ENCODE results near the gene TCF4.
A peak's percentile ranks its signal among the peaks of the same experiment; 100 is the strongest.

The TCF4 gene

DNA sequence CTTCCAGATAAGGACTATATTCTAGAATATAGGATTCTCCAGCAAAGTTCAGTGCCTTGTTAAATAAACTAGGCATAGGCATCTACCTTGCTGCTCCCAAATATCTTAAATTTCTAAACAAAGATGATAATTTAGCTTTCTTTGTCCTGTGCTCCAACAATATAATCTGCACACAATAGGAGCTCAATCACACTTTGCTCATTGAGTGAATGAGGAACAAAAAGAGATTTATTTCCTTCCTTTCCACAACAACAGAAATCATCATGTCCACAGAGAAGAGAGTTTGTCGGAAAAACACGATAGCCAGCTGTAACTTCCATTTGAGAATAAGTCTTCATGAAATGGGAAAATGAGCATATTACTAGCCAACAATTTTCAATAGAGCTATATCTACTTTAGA is 256.7 kb downstream of the TCF4 start:
- no peak for FAIRE-seq
- TF ChIP-seq TAF1 (IDR thresholded peaks at IDR 0.05; ENCODE audit: low read depth, low read length): no peak
- no peak for DNase-seq (ENCODE audit: insufficient read length, low spot score)

DNA sequence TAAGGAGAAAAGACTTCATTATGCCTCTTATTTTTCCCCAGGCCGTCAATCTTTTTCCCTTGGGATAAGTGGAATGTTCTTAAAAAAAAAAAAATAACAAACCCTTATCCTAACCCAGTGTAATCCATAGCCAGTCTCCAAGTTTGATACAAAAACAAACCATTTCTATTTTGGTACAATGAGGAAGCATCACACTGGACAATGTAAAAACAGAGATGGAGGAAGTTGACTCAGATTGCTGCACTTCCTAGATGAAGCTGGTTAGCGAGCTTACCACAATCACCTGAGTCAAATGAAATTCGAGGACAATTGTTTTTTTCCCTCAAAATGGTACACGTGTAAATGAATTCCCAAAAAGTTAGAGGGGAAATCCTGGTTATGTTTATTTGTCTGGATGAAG is 259.7 kb downstream of the TCF4 start:
- TF ChIP-seq PAX5 (IDR thresholded peaks at IDR 0.05; ENCODE audit: insufficient read depth, low read length, severe bottlenecking) (no peak), SPI1 (IDR thresholded peaks at IDR 0.05; ENCODE audit: low read depth, low read length) (peak; percentile 30; the same call in 1 of the 2 replicates)
- FAIRE-seq: peak; percentile 85
- no peak for DNase-seq (ENCODE audit: insufficient read length, low spot score)

DNA sequence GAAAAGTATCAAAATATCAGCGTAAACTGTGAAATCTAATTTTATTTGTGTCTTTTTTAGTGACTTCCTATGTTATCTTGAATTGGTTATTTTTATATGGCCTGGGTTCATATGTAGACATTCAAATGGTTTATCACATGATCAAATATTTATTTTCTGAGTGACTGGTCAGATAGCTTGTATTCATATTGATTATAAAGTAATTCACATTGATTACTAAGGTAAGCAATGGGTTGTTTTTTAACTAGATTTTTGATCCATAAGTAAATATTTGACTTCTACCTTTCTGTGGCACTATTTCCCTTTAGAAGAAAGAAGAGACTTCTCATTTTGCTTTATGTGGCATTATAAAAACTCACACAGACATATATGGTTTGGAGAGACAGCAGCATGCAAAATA is 260.5 kb downstream of the TCF4 start:
- no peak for TF ChIP-seq PAX5 (IDR thresholded peaks at IDR 0.05; ENCODE audit: insufficient read depth, low read length, severe bottlenecking)
- TF ChIP-seq POU2F2 (IDR thresholded peaks at IDR 0.05; ENCODE audit: low read depth, low read length): no peak
- DNase-seq (ENCODE audit: insufficient read length, low spot score): no peak
- FAIRE-seq: no peak

DNA sequence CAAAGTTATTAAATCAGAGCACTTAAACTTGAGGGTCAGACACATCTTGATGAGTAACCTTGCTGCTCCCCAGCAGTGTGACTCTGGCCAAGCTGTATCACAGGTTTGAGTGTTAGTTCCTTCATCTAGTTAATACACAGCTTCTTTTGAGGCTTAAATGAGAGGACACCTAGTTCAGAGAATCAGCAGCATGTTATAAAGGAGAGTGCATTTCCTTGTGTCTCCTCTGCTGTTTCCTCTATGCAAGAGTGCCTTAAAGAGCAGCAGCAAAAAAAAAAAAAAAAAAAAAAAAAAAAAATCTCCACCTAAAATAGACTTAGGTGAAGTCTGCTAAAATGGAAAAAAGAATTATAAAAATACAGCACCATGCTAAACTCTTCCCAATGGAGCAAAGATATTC is 261.9 kb downstream of the TCF4 start:
- no peak for TF ChIP-seq PAX5 (IDR thresholded peaks at IDR 0.05; ENCODE audit: insufficient read depth, low read length, severe bottlenecking)
- DNase-seq (ENCODE audit: insufficient read length, low spot score) (no peak), FAIRE-seq (peak; percentile 67)

DNA sequence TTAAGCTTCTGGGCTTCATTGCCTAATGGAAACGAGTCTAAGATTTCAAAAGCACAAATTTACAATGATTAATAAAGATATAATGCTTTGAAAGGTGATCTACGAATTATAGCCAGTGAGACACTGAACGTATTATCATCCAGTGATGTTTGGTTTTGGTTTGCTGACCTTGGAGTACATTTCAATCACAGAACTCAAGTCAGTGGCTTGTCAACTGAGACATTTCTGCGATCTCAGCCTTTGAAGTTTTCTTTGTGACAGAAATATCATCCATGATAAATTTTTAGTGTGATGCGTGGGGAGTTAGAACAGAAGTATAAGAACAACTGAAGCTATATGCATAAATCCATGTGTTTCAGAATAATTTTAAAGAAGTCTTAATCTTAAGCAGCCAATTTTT is 263.8 kb downstream of the TCF4 start:
- TF ChIP-seq TAF1 (IDR thresholded peaks at IDR 0.05; ENCODE audit: low read depth, low read length) (no peak), POU2F2 (IDR thresholded peaks at IDR 0.05; ENCODE audit: low read depth, low read length) (no peak), POLR2AphosphoS5 (IDR thresholded peaks at IDR 0.05; ENCODE audit: low read depth, low read length) (no peak), POLR2A (IDR thresholded peaks at IDR 0.05; ENCODE audit: low read depth, low read length) (no peak), PAX5 (IDR thresholded peaks at IDR 0.05; ENCODE audit: insufficient read depth, low read length, severe bottlenecking) (no peak), SPI1 (IDR thresholded peaks at IDR 0.05; ENCODE audit: low read depth, low read length) (no peak)
- FAIRE-seq (no peak), DNase-seq (ENCODE audit: insufficient read length, low spot score) (no peak)

DNA sequence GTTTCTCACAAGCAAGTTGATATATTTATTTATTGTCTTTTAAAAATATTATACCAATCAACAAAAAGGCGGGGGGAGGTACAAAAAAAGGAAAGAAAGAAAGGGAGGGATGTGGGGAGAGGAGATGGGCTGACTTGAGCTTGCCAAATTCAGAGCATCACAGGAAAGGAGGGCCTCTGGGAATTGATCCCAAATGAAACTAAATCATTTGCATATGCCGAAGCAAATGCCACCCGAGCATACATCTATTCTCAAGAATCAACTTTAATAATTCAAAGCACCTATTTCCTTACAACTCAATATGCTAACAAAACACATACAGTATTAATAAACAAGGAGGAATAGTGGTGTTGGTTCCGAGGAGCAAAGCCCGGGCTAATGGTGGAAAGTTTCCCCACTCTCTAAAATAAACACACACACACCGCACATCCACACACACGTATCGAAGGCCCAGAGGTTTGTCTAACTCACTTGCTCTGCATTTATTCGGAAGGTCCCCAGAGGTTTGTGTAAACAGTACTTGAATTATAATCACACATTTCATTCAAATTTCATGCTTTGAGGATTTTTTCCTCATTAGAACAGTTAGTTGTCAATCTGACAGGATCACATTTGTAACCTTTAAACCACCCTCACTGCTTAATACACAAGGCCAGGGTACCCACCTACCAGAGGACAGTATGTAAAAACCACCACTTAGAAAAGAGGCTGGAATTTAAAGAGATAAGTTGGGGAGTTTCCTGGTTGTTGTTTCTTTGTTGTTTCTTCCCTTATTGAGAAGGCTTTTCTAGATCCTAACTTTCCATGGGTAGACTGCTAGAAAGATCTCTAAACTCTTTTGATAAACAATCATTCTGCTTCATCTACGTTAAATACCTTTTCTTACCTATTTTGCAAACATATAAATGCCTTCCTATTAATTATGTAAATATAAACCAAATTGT is 264.7 kb downstream of the TCF4 start:
- DNase-seq (ENCODE audit: insufficient read length, low spot score) (no peak), FAIRE-seq (peak; percentile 84)
- TF ChIP-seq POU2F2 (IDR thresholded peaks at IDR 0.05; ENCODE audit: low read depth, low read length) (0 out of 2 replicates have a peak, but pooled peaks have one; percentile 41), SPI1 (IDR thresholded peaks at IDR 0.05; ENCODE audit: low read depth, low read length) (no peak)

DNA sequence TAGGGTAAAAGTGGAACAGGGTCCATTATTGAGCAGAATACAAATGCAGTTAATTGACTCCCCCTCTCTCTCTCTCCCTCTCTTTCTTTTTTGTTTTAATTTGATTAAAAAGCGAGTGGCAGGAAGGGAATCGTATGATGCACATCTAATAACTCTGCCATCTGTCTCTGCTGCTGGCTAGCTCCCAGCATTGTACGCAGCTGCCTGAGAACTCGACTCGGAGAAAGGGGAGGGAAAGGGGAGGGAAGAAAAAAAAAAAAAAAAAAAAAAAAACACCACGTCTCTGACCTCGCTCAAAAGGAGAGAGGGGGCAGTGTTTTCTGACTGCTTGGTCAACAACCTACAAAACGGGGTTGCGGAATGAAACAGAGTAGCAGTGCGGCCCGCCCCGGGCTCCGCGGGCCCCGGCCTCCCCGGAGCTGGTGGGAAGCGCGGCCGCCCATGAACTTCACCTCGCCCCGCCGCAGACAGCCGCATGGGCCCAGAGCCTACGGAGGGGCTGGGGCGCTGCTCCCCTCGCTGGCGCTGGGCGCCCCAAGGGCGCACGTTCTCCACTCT is 265.7 kb downstream of the TCF4 start:
- TF ChIP-seq POLR2A (IDR thresholded peaks at IDR 0.05; ENCODE audit: low read depth, low read length) (peak; percentile 72), POU2F2 (IDR thresholded peaks at IDR 0.05; ENCODE audit: low read depth, low read length) (peak; percentile 54; the same call in 1 of the 2 replicates), PAX5 (IDR thresholded peaks at IDR 0.05; ENCODE audit: insufficient read depth, low read length, severe bottlenecking) (peak; percentile 19), SPI1 (IDR thresholded peaks at IDR 0.05; ENCODE audit: low read depth, low read length) (no peak), POLR2AphosphoS5 (IDR thresholded peaks at IDR 0.05; ENCODE audit: low read depth, low read length) (peak; percentile 67), TAF1 (IDR thresholded peaks at IDR 0.05; ENCODE audit: low read depth, low read length) (peak; percentile 75; the same call in 1 of the 2 replicates)
- DNase-seq (ENCODE audit: insufficient read length, low spot score) (no peak), FAIRE-seq (peak; percentile 78)

DNA sequence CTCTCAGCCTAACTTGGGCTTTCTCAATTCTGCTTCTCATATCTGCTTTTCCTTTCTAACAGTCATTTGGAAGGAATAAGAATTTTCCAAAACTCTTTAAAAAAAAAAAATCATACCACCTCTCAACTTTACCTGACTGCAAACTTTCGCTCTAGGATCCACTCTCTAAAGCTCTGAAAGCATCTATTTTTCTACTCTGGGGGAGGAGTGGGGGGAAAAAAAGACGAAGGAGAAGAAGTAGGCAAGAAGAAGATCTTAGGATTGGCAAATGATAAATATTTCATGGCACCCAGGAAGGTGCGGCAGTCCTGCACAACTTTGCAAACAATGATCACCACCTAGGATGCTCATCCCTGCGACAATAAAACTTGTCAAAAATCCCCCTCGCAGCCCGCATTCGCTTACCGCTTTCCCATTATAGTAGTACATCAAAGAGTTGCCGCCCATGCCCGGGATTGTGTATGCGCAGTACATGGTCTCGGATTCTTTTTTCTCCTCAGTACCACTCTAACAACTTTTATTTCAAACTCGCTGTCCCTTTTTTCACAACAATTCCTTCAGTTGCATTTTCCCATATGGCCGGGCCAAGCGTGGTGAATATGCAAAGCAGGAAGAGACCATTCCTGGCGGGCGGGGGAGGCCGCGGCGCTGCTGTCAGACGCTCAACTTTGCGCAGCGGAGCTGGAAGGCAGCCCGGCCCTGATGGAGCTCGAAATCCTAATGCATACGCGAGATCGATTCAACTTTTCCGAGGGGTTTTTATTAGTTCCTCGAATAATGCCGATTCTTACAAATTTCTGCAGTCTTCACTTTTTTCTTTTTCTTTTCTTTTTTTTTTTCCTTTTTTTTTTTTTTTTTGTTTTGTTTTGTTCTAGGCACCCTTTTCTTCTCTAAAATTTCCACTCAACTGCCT is 266.5 kb downstream of the TCF4 start:
- FAIRE-seq (peak; percentile 98), DNase-seq (ENCODE audit: insufficient read length, low spot score) (no peak)
- no peak for TF ChIP-seq SPI1 (IDR thresholded peaks at IDR 0.05; ENCODE audit: low read depth, low read length)
- peak; percentile 69; the same call in 1 of the 2 replicates for TF ChIP-seq TAF1 (IDR thresholded peaks at IDR 0.05; ENCODE audit: low read depth, low read length)
- peak; percentile 67 for TF ChIP-seq POLR2A (IDR thresholded peaks at IDR 0.05; ENCODE audit: low read depth, low read length)
- TF ChIP-seq POU2F2 (IDR thresholded peaks at IDR 0.05; ENCODE audit: low read depth, low read length): peak; percentile 100
- no peak for TF ChIP-seq PAX5 (IDR thresholded peaks at IDR 0.05; ENCODE audit: insufficient read depth, low read length, severe bottlenecking)
- TF ChIP-seq POLR2AphosphoS5 (IDR thresholded peaks at IDR 0.05; ENCODE audit: low read depth, low read length): no peak

DNA sequence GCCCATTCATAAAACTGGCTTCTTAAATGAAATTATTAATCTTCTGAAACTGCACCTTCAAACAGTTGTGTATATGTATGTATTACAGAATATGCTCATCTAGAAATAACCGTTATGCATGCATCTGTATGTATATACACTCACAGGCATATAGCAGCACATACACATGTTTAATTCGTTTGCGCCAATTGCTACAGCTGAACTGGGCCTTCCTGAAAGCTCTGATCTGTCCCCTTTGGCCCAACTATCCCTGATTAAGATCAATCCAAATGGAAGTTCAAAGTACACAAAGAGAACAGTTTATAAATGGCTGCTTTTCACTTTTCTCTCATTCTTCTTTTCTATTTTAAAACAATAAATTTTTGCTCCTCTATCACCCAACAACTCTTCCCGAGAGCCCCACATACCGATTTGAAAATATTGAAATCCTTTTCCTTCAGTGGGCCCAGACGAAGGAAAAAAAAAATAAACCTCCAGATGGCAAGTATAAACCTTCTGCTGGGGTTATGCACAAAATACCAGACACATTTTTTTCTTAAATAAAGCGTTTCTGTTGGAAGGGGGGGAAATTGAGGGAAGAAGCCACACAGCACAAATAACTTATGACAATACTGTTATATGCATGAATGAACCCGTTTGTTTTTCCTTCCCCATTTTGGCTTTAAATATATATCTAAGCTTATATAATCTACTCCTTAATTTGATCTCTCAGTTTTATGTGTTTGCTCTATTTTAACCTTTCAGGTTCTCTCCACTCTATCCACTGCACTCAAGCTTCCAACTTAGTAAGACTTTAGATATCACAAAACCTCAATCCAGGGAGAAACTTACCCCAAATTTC is 267.3 kb downstream of the TCF4 start:
- FAIRE-seq (peak; percentile 85), DNase-seq (ENCODE audit: insufficient read length, low spot score) (no peak)
- no peak for TF ChIP-seq PAX5 (IDR thresholded peaks at IDR 0.05; ENCODE audit: insufficient read depth, low read length, severe bottlenecking)
- TF ChIP-seq POLR2AphosphoS5 (IDR thresholded peaks at IDR 0.05; ENCODE audit: low read depth, low read length): no peak
- TF ChIP-seq POU2F2 (IDR thresholded peaks at IDR 0.05; ENCODE audit: low read depth, low read length): no peak
- no peak for TF ChIP-seq TAF1 (IDR thresholded peaks at IDR 0.05; ENCODE audit: low read depth, low read length)
- no peak for TF ChIP-seq SPI1 (IDR thresholded peaks at IDR 0.05; ENCODE audit: low read depth, low read length)
- no peak for TF ChIP-seq POLR2A (IDR thresholded peaks at IDR 0.05; ENCODE audit: low read depth, low read length)
